HEK293 (cell line): Measurements from ENCODE around the gene MAP1LC3C.

Source experiments
- CTCF ChIP-seq: fragments of 450-650 bp; formaldehyde crosslinking; IDR thresholded peaks from 2 replicates; pipeline ENCODE4 v1.5.1; 2016; ENCODE audit warnings: missing biosample characterization, missing genetic modification characterization
- HOXA7 ChIP-seq: sonication (generic); formaldehyde crosslinking; IDR thresholded peaks from 2 replicates; pipeline ENCODE4 v1.8.1; 2022; ENCODE audit warnings: missing genetic modification reagents, borderline replicate concordance
- PRDM6 ChIP-seq: fragments of 450-650 bp; formaldehyde crosslinking; IDR thresholded peaks from 2 replicates; pipeline ENCODE4 v1.5.1; 2017; ENCODE audit warnings: missing biosample characterization, missing genetic modification characterization
- RBAK ChIP-seq: fragments of 450-650 bp; formaldehyde crosslinking; IDR thresholded peaks from 2 replicates; pipeline ENCODE4 v1.5.1; 2016; ENCODE audit warnings: missing biosample characterization, missing genetic modification characterization
- TCF7L2 ChIP-seq: IDR thresholded peaks from 2 replicates; pipeline ENCODE4 v1.6.1; 2011; ENCODE audit warnings: low read depth, mild to moderate bottlenecking, inconsistent platforms, low read length, moderate library complexity, borderline replicate concordance
- ZNF184 ChIP-seq: fragments of 450-650 bp; IDR thresholded peaks from 2 replicates; pipeline ENCODE4 v1.5.1; 2018; ENCODE audit warnings: missing biosample characterization, mild to moderate bottlenecking, missing genetic modification characterization

- TF ChIP-seq ZNF184 (tag by site-specific recombination) (no peak), RBAK (tag by site-specific recombination) (no peak), TCF7L2 (no peak), PRDM6 (tag by site-specific recombination) (no peak), CTCF (tag by site-specific recombination) (no peak), HOXA7 (CRISPR knock-in tag) (no peak)
Measured at GRCh38 chr1:241957692-241958494, 41.0 kb downstream of the MAP1LC3C start, which contains the start of gene BECN2.
